Left renal pelvis (tissue), 4 donors: ENCODE data around the gene SPACA4. TPM values are rescaled to one million over a fixed set of nuclear protein-coding genes. Genes with fewer than 3 reads are reported as not detected.

Experiments
- DNase-seq, 4 donors: peaks; one replicate each; pipeline ENCODE4 v3.0.0-alpha.2; 2013; ENCODE audit warnings: low read depth in 4 of 4, low spot score in 3 of 4
- polyA plus RNA-seq, 4 donors: library from polyadenylated mRNA; unstranded; fragments of 120-200 nt; gene quantifications; one replicate each; pipeline ENCODE4 v1.2.1, GENCODE V29; 2013; ENCODE audit not compliant: insufficient read length in 4 of 4

SPACA4 gene
- polyA plus RNA-seq, 4 donors = 0.15 TPM; not detected in 3

GRCh38 chr19:48596237-48596636 lies 10.3 kb upstream of the SPACA4 start:
- DNase-seq = no peak

- no peak for DNase-seq
Observed at GRCh38 chr19:48596679-48597465, 9.7 kb upstream of the SPACA4 start.

GRCh38 chr19:48598996-48599700 lies 7.4 kb upstream of the SPACA4 start:
- no peak for DNase-seq

GRCh38 chr19:48600679-48601417 lies 5.7 kb upstream of the SPACA4 start:
- no peak for DNase-seq

- no peak for DNase-seq
Observed at GRCh38 chr19:48603001-48603400, 3.5 kb upstream of the SPACA4 start.

- DNase-seq = no peak
Observed at GRCh38 chr19:48603449-48603848, 3.1 kb upstream of the SPACA4 start.

- no peak for DNase-seq
Observed at GRCh38 chr19:48603850-48604249, 2.7 kb upstream of the SPACA4 start.

GRCh38 chr19:48607359-48607755 lies 815 bp downstream of the SPACA4 start:
- DNase-seq = no peak

DNA sequence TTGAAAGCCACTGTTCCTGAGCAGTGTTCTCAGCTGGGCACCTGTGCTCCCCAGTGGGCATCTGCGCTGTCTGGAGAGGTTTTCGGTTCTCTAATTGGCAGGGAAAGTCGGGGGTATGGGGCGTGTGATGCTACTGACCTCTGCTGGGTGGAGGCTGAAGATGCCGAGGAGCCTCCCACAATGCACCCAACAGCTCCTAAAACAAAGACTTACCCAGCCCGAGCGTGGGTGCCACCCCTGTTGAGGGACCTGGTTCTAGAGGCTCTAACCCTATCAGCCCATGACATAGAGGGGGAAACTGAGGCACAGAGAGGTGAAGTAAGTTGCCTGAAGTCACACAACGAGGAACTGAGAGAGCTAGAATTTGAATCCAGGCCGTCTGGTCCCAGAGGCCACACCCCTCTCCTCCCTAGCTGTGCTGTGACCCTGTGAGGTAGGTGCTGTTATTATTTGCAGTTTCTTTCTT lies 2.3 kb downstream of the SPACA4 start:
- no peak for DNase-seq

GRCh38 chr19:48609571-48610108 lies 3.1 kb downstream of the SPACA4 start:
- no peak for DNase-seq

DNA sequence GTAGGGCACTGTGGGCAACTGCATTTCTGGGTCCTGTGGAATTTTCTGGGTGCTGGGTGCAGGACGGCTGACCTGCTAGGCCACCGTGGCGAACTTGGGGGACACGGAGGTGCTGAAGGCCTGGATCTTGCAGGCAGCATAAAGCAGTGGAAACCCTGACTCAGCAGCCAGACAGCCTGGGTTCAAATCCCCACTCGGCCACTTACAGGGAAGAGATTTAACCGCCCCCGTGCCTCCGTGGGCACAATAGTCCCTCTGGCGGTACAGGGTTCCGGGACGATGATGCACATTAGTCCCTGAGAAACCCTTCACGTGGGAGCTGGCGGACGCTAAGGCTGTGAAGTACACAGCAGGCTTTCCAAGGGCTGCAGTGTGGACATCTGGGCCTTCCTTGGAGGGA lies 5.3 kb downstream of the SPACA4 start:
- DNase-seq = no peak

GRCh38 chr19:48613024-48613851 lies 6.7 kb downstream of the SPACA4 start:
- DNase-seq = no peak

DNA sequence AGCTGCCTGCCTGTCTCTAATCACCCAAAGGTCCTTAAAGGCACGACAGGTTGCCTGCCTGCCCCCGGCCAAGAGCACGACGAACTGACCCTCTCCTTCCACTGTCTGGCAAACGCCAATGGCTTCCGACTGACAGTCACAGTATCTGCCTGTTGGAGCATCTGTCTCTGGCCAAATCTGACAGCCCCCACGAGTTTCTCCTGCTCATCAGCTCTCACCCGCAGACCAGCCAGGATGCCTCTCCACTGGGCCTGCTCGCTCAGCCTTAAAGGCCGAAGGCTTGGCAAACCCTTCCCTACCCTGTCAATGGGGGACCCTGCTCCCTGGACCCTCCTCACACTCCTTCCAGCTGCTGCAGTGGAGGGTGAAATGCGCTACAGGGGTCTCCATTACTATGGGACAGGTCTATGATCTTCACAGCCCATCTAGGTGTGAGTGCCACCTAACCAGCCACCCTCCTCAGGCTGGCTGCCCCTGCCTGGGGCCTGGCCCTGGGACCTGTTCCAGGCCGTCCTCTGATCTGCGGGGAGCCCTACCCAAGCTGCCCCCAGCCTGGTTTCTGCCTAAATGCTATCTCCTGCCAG lies 7.4 kb downstream of the SPACA4 start:
- no peak for DNase-seq

DNA sequence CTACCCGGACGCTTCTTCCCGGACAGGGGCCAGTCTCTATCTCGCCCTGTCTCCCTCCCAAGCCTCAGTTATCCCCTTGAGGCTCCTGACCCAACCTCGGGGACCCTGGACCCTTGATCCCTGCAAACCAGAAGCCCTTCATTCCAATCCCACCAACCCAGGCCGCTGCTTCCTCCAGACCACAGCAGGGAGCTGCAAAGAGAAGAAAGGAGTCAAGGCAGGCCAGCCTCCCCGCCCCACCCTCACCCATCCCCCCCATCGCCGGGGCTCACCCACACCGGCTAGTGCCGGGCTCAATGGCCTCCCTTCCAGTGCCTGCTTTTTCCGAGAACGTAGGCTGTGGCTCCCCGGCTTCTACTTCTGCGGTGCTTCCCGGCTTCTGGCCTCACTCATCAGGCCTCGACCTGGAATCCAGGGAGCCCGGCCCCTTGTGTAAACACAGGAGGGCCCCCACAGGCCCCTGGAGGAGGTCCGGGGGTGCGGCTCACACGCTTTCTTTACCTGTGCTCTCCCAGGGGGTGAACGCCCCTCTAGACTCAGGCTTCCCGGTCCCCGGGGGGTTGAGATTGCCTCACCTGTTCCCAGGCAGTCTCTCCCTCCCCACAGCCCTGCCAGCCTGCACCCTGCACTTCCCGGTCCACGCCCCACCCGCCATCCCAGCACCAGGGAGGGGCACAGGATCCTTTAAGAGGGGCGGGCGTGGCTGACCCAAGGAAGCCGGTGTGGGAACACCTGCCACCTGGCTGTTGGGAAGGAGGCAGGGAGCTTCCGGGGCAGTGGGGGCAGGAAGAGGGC lies 8.1 kb downstream of the SPACA4 start, which contains the start of gene FAM83E:
FAM83E (minus strand) TSS at position 641 of the 795 bp plus-strand sequence. CDS start 1,704 bp downstream, outside the sequence.
- no peak for DNase-seq

GRCh38 chr19:48615231-48616040 lies 8.9 kb downstream of the SPACA4 start:
- no peak for DNase-seq

GRCh38 chr19:48616041-48616436 lies 9.5 kb downstream of the SPACA4 start:
- DNase-seq = no peak

- DNase-seq = no peak
Observed at GRCh38 chr19:48616491-48617056, 10.0 kb downstream of the SPACA4 start.
